A673 (cell line): Measurements from ENCODE around the gene IFITM5. TPM values are rescaled to one million over a fixed set of nuclear protein-coding genes. Genes with fewer than 3 reads are reported as not detected.
"Not testable (repeated sequence)": the region's sequence is repeated elsewhere in the genome, so short reads cannot be mapped to it uniquely, and the experiment has no call there.

Experiments
- BruUV-seq: library from RNA; stranded (reverse); fragments of 400-500 nt; replicated peaks from 2 replicates; lab custom pipeline; 2021; lab: Mats Ljungman, UMichigan
- CTCF ChIA-PET: fragments of 300-600 bp; sonication (Branson Sonifier 250); formaldehyde crosslinking; loops from one replicate; lab custom pipeline; 2022; ENCODE audit warnings: antibody characterized with exemption; lab: Charles Lee
- POLR2A ChIA-PET: fragments of 300-600 bp; sonication (Branson Sonifier 250); formaldehyde crosslinking; loops from one replicate; lab custom pipeline; 2022; ENCODE audit warnings: antibody characterized with exemption; ENCODE audit not compliant: low non-redundant PET; lab: Charles Lee
- DNase-seq: peaks from one replicate; pipeline ENCODE4 v3.0.0-alpha.2; 2015; ENCODE audit warnings: low spot score
- H3K27ac ChIP-seq: fragments of 200-600 bp; sonication (generic); 2 replicates; pipeline ENCODE4 v1.5.1; 2016; ENCODE audit warnings: mixed run types, low read depth, mild to moderate bottlenecking, mixed read lengths, antibody characterized with exemption, low read length; ENCODE audit not compliant: poor library complexity, severe bottlenecking
- H3K27me3 ChIP-seq: fragments of 200-600 bp; sonication (generic); replicated peaks from 2 replicates; pipeline ENCODE4 v1.6.1; 2017; ENCODE audit warnings: mixed run types, low read depth, mild to moderate bottlenecking, mixed read lengths, antibody characterized with exemption, low read length; ENCODE audit not compliant: insufficient read depth, poor library complexity
- H3K36me3 ChIP-seq: fragments of 200-600 bp; sonication (generic); 2 replicates; pipeline ENCODE4 v1.6.1; 2016; ENCODE audit warnings: mixed run types, mild to moderate bottlenecking, mixed read lengths, antibody characterized with exemption, low read length; ENCODE audit not compliant: insufficient read depth, poor library complexity, severe bottlenecking
- H3K4me1 ChIP-seq: fragments of 200-600 bp; sonication (generic); 2 replicates; pipeline ENCODE4 v1.6.1; 2017; ENCODE audit warnings: mixed run types, mild to moderate bottlenecking, mixed read lengths, antibody characterized with exemption, low read length; ENCODE audit not compliant: insufficient read depth, poor library complexity, severe bottlenecking
- H3K4me3 ChIP-seq: fragments of 200-600 bp; sonication (generic); 2 replicates; pipeline ENCODE4 v1.5.1; 2016; ENCODE audit warnings: low read depth, mixed run types, mild to moderate bottlenecking, mixed read lengths, low read length; ENCODE audit not compliant: poor library complexity, severe bottlenecking
- H3K9me3 ChIP-seq: fragments of 200-600 bp; sonication (generic); 2 replicates; pipeline ENCODE4 v1.6.1; 2016; ENCODE audit warnings: mixed run types, low read depth, mild to moderate bottlenecking, mixed read lengths, antibody characterized with exemption, low read length; ENCODE audit not compliant: poor library complexity, severe bottlenecking
- EZH2 ChIP-seq: fragments of 200-600 bp; sonication (generic); IDR thresholded peaks from 2 replicates; pipeline ENCODE4 v1.6.1; 2017; ENCODE audit warnings: borderline replicate concordance, low read depth, mild to moderate bottlenecking, mixed read lengths, antibody characterized with exemption, low read length; ENCODE audit not compliant: poor library complexity, severe bottlenecking
- intact Hi-C: fragments of 100-400 bp; cut with micrococcal nuclease; formaldehyde crosslinking; loops from one replicate; pipeline ENCODE4 v1.10.0; 2022; ENCODE audit not compliant: unreplicated experiment
- total RNA-seq: library from RNA; stranded (reverse); gene quantifications from 2 replicates; pipeline ENCODE4 v1.2.3, GENCODE V29; 2021
- TF ChIP-seq, protein P1 (sequence below): fragments of 300-800, 200-600 bp; sonication (generic); conservative IDR thresholded peaks from 2 replicates; pipeline ENCODE4 v1.5.1; 2017; ENCODE audit warnings: low read depth, mild to moderate bottlenecking, antibody characterized with exemption, low read length, moderate library complexity, mixed read lengths

Gene IFITM5
- total RNA-seq, 1 experiment from 2014 or later: not detected

DNA sequence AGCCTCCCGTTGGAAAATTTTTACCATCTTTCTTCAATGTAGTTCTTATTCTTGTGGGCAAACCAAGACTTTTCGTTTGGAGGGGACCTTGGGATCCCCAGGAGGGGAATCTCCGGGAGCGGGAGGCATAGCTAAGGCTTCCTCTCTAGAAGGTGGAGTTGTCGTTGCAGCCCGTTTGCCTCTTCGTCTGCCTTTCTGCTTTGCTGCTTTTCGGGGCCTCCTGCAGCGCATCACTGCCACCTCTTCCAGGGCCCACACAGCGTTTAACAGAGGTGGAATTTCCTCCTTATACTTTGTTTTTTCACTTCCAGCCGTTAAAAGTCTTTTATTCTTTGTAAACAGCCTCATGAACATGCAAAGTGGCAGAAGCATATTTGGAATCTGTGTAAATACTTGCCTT, 24.8 kb upstream of the IFITM5 start:
- POLR2A ChIA-PET: no interaction called here
- DNase-seq: no peak
- Histone ChIP-seq H3K4me1 (peaks cover 5% of the 10 kb centered on the region), H3K27me3 (no peaks in the 10 kb centered on the region), H3K4me3 (no peak overlapping the region), H3K9me3 (no peaks in the 10 kb centered on the region), H3K27ac (no peak overlapping the region), H3K36me3 (no peaks in the 10 kb centered on the region)
- BruUV-seq: no TSS peak
- intact Hi-C loops: no loop called here
- CTCF ChIA-PET: no interaction called here
- TF ChIP-seq, protein P1, sequence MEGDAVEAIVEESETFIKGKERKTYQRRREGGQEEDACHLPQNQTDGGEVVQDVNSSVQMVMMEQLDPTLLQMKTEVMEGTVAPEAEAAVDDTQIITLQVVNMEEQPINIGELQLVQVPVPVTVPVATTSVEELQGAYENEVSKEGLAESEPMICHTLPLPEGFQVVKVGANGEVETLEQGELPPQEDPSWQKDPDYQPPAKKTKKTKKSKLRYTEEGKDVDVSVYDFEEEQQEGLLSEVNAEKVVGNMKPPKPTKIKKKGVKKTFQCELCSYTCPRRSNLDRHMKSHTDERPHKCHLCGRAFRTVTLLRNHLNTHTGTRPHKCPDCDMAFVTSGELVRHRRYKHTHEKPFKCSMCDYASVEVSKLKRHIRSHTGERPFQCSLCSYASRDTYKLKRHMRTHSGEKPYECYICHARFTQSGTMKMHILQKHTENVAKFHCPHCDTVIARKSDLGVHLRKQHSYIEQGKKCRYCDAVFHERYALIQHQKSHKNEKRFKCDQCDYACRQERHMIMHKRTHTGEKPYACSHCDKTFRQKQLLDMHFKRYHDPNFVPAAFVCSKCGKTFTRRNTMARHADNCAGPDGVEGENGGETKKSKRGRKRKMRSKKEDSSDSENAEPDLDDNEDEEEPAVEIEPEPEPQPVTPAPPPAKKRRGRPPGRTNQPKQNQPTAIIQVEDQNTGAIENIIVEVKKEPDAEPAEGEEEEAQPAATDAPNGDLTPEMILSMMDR: no peak
- no peak for TF ChIP-seq EZH2

GRCh38 chr11:319888-320273, 20.6 kb upstream of the IFITM5 start:
- H3K4me1 ChIP-seq, CTCF ChIA-PET, H3K9me3 ChIP-seq, intact Hi-C loops, H3K27me3 ChIP-seq, H3K27ac ChIP-seq, POLR2A ChIA-PET, H3K36me3 ChIP-seq, BruUV-seq, DNase-seq: not testable (repeated sequence)
- H3K4me3 ChIP-seq: peak overlapping the region; percentile 54

DNA sequence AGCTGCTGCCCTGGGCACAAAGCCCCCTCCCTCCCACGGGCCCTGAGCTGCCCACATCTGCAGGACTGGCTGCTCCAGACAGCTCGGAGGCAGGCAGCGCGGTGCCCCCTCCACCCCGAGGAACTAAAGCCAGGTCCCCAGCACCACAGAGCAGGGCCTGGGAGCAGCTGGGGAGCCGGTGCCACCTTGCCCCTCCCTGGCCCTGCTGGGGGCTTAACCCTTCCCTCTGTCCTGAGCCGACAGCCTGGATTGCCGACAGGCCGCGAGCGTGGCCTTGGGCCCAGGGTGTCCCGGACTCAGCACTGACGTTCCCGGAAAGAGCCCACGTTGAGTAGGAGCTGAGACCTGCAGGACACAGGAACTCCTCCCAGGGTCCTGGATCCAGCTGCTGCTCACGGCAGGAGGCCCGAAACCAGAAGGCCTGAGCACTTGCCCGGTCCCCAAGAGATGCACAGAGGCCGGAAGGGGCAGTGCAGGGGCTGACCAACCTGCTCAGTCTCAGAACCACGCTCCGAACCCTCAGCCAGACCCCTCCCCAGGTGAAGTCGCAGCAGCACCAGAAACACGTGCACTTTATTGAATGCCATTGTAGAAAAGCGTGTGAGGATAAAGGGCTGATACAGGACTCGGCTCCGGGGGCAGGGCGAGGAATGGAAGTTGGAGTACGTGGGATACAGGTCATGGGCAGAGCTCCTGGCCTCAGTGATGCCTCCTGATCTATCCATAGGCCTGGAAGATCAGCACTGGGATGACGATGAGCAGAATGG, 20.0 kb upstream of the IFITM5 start:
- H3K4me3 ChIP-seq: peak overlapping the region; percentile 54
- H3K9me3 ChIP-seq, DNase-seq, H3K36me3 ChIP-seq, CTCF ChIA-PET, H3K4me1 ChIP-seq, BruUV-seq, intact Hi-C loops, POLR2A ChIA-PET, H3K27me3 ChIP-seq, H3K27ac ChIP-seq: not testable (repeated sequence)

DNA sequence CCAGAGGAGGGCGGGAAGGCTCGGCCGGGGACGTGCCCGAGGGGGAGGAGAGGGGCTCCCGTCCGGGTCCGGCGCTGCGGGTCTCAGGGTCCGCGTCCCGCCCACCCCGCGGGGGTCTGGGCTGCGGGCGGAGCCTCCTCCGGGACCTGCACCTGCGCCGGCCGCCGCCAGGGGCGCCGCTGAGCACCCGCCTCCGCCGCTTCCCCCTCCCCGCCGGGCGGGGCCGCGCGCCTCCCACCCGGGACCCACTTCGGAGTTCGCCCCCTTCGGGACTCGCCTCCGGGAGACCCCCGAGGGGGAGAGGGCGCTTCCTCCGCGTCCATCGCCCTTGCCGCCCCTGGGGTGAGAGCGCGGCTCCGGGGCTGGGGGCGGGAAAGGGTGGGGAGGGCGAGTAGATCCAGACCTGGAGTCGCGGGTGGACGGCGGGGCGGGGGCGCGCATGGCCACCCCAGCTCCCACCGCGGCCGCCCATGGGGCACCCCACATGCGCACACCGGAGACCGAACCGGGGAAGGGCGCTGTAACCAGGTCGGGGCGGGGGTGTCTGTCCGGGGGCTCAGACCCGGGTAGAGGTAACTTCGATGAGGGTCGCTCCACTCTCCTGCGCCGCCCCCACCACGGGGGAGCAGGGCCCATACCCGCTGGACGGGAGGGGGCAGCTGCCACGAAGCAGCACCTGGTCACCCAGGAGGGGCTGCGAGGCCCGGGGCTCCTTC, 19.2 kb upstream of the IFITM5 start:
- CTCF ChIA-PET: interaction anchor here (0.5 kb wide), 1 partner anchor 37 kb away, joined by 7 read pairs; no protein-coding TSS in a partner anchor
- H3K27ac ChIP-seq, H3K27me3 ChIP-seq, intact Hi-C loops, BruUV-seq, H3K9me3 ChIP-seq, H3K4me1 ChIP-seq, H3K36me3 ChIP-seq, POLR2A ChIA-PET, DNase-seq: not testable (repeated sequence)
- peak overlapping the region; percentile 54 for H3K4me3 ChIP-seq

GRCh38 chr11:317668-318404, 18.5 kb upstream of the IFITM5 start:
- H3K4me1 ChIP-seq, H3K4me3 ChIP-seq, H3K36me3 ChIP-seq, BruUV-seq, DNase-seq, H3K27me3 ChIP-seq, POLR2A ChIA-PET, H3K9me3 ChIP-seq, H3K27ac ChIP-seq: not testable (repeated sequence)
- CTCF ChIA-PET: interaction anchor here (0.5 kb wide), 1 partner anchor 38 kb away, joined by 7 read pairs; no protein-coding TSS in a partner anchor
- intact Hi-C loops: loop anchor here (1.0 kb wide), 1 partner anchor 8 kb away; no protein-coding TSS in a partner anchor
